Measurements from ENCODE around the gene CAMK2B. TPM values are rescaled to one million over a fixed set of nuclear protein-coding genes. Genes with fewer than 3 reads are reported as not detected.

The CAMK2B gene
- polyA plus RNA-seq, 3 donors, result 0.13 TPM; not detected in 2

DNA sequence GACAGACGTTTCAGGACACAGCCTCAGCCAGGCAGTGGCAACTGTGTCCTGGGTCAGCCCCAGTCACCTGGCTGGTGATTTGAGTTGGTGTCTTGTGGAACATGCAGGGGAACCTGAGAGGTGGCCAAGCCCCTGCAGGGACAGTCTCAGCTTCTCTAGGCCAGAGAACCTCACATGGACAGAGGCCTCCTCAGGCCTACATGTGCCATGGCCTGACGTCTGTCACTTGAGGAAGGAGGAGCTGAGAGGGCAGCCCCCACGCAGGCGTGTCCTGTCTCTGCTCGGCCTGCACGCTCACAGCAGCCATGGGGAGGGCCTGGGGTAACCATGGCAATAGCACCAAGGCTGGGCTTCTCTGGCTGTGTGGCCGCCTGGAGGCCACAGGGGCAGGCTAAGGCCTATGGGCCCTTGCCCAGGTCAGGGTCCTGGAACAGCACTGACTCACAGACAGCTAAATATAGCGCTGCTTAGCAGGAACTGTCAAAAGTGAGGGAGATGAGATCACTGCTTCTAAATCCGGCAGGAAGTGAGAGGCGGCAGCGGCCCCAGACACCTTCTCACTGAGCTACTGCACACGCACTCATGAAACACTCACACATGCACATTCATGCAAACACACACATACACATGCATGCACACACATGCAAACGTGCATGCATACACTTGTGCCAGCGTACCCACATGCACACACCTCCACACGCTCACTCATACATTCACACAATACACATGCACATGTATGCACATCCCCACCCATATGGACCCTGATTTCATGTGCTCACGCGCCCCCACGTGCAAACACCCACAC is 67.6 kb downstream of the CAMK2B start:
- WGBS (ENCODE audit: insufficient coverage), result 30% methylated on average over 16 of the region's 18 CpGs
- Histone ChIP-seq H3K79me2 (ENCODE audit: insufficient read depth, low read length) (no peaks in the 10 kb centered on the region), H3K4me3 (replicated peaks in 1 of 3; ENCODE audit: low read depth in 2 of 3, low read length in 3 of 3) (no peak overlapping the region), H4K20me1 (ENCODE audit: insufficient read depth, low read length) (no peaks in the 10 kb centered on the region), H3K27me3 (ENCODE audit: control insufficient read depth in 2 of 2, insufficient read depth in 2 of 2, low read length in 2 of 2) (no peaks in the 10 kb centered on the region), H3K27ac (ENCODE audit: low read depth in 1 of 2, low read length in 2 of 2) (no peak overlapping the region), H3K9me3 (replicated peaks in 1 of 2; ENCODE audit: control insufficient read depth in 1 of 2, insufficient read depth in 1 of 2, low read length in 2 of 2) (no peaks in the 10 kb centered on the region), H2AFZ (ENCODE audit: insufficient read depth, low read depth, low read length, poor library complexity, severe bottlenecking) (peak overlapping the region; percentile 53), H3K9ac (ENCODE audit: insufficient read depth, low read length, poor library complexity, severe bottlenecking) (peak overlapping the region; percentile 25), H3K36me3 (replicated peaks in 1 of 2; ENCODE audit: control insufficient read depth in 1 of 2, insufficient read depth in 2 of 2, low read length in 2 of 2) (no peaks in the 10 kb centered on the region), H3K4me2 (replicated peaks; ENCODE audit: extremely low read depth, low read length, poor library complexity, severe bottlenecking) (no peak overlapping the region), H3K4me1 (ENCODE audit: control insufficient read depth in 1 of 2, insufficient read depth in 2 of 2, low read length in 2 of 2) (peaks cover 13 to 14% of the 10 kb centered on the region in 2 donors)
- Mint-ChIP-seq H3K9me3 (peaks cover 0 to 3% (median 0%) of the 10 kb centered on the region in 7 donors), H3K4me3 (peak overlapping the region in 1 of 2 donors; percentile 60), H3K4me1 (peaks cover 15% of the 10 kb centered on the region), H3K27ac (peak overlapping the region in 3 of 7 donors; percentile 18 to 50 (median 49)), H3K36me3 (no peaks in the 10 kb centered on the region), H3K27me3 (ENCODE audit: low read depth in 3 of 3) (peaks cover 0 to 9% (median under 1%) of the 10 kb centered on the region in 3 donors)
- TF ChIP-seq, protein P1, sequence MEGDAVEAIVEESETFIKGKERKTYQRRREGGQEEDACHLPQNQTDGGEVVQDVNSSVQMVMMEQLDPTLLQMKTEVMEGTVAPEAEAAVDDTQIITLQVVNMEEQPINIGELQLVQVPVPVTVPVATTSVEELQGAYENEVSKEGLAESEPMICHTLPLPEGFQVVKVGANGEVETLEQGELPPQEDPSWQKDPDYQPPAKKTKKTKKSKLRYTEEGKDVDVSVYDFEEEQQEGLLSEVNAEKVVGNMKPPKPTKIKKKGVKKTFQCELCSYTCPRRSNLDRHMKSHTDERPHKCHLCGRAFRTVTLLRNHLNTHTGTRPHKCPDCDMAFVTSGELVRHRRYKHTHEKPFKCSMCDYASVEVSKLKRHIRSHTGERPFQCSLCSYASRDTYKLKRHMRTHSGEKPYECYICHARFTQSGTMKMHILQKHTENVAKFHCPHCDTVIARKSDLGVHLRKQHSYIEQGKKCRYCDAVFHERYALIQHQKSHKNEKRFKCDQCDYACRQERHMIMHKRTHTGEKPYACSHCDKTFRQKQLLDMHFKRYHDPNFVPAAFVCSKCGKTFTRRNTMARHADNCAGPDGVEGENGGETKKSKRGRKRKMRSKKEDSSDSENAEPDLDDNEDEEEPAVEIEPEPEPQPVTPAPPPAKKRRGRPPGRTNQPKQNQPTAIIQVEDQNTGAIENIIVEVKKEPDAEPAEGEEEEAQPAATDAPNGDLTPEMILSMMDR (IDR thresholded peaks at IDR 0.05), result no peak
- intact Hi-C loops (cut with micrococcal nuclease), result no loop called here
- peak; percentile 59 to 80 (median 65) for DNase-seq

- H3K4me2 ChIP-seq (replicated peaks; ENCODE audit: extremely low read depth, low read length, poor library complexity, severe bottlenecking), result no peak overlapping the region
- Mint-ChIP-seq H3K36me3 (no peaks in the 10 kb centered on the region), H3K4me1 (peaks cover 15% of the 10 kb centered on the region), H3K27ac (peak overlapping the region in 1 of 7 donors; percentile 31), H3K27me3 (ENCODE audit: low read depth in 3 of 3) (peaks cover 0 to 5% (median 2%) of the 10 kb centered on the region in 3 donors), H3K9me3 (peaks cover 0 to 3% (median 0%) of the 10 kb centered on the region in 7 donors), H3K4me3 (no peak overlapping the region)
- 85% methylated on average over 4 of the region's 6 CpGs for WGBS (ENCODE audit: insufficient coverage)
- no peaks in the 10 kb centered on the region for H3K27me3 ChIP-seq (ENCODE audit: control insufficient read depth in 2 of 2, insufficient read depth in 2 of 2, low read length in 2 of 2)
- intact Hi-C loops (cut with micrococcal nuclease), result no loop called here
- peaks cover 13 to 14% of the 10 kb centered on the region in 2 donors for H3K4me1 ChIP-seq (ENCODE audit: control insufficient read depth in 1 of 2, insufficient read depth in 2 of 2, low read length in 2 of 2)
- no peak overlapping the region for H2AFZ ChIP-seq (ENCODE audit: insufficient read depth, low read depth, low read length, poor library complexity, severe bottlenecking)
- DNase-seq, result no peak
- no peaks in the 10 kb centered on the region for H3K9me3 ChIP-seq (replicated peaks in 1 of 2; ENCODE audit: control insufficient read depth in 1 of 2, insufficient read depth in 1 of 2, low read length in 2 of 2)
- no peaks in the 10 kb centered on the region for H4K20me1 ChIP-seq (ENCODE audit: insufficient read depth, low read length)
- H3K79me2 ChIP-seq (ENCODE audit: insufficient read depth, low read length), result no peaks in the 10 kb centered on the region
- peak overlapping the region; percentile 25 for H3K9ac ChIP-seq (ENCODE audit: insufficient read depth, low read length, poor library complexity, severe bottlenecking)
- TF ChIP-seq, protein P1 (IDR thresholded peaks at IDR 0.05), result no peak
- no peak overlapping the region for H3K4me3 ChIP-seq (replicated peaks in 1 of 3; ENCODE audit: low read depth in 2 of 3, low read length in 3 of 3)
- no peak overlapping the region for H3K27ac ChIP-seq (ENCODE audit: low read depth in 1 of 2, low read length in 2 of 2)
- H3K36me3 ChIP-seq (replicated peaks in 1 of 2; ENCODE audit: control insufficient read depth in 1 of 2, insufficient read depth in 2 of 2, low read length in 2 of 2), result no peaks in the 10 kb centered on the region
Observed at GRCh38 chr7:44257213-44257612, 68.2 kb downstream of the CAMK2B start.

Data from CD14-positive monocyte (primary cell).